Muscle layer of duodenum (tissue), 2 donors: ENCODE data around the gene TRAF3.

Source experiments
- H3K27ac ChIP-seq: one replicate; pipeline ENCODE4 v1.7.0; 2013; ENCODE audit warnings: mild to moderate bottlenecking, low read length
- H3K27me3 ChIP-seq: one replicate; pipeline ENCODE4 v1.7.0; 2013; ENCODE audit warnings: low read depth, mild to moderate bottlenecking, control low read depth, low read length
- H3K36me3 ChIP-seq, 2 donors: one replicate each; pipeline ENCODE4 v1.7.0; 2013; ENCODE audit warnings: low read length in 2 of 2, control low read depth in 1 of 2, mild to moderate bottlenecking in 1 of 2; ENCODE audit not compliant: insufficient read depth in 2 of 2, control insufficient read depth in 1 of 2
- H3K4me1 ChIP-seq, 2 donors: one replicate each; pipeline ENCODE4 v1.7.0; 2013; ENCODE audit warnings: low read length in 2 of 2, mild to moderate bottlenecking in 2 of 2, control low read depth in 1 of 2, moderate library complexity in 1 of 2; ENCODE audit not compliant: insufficient read depth in 2 of 2, control insufficient read depth in 1 of 2
- H3K4me3 ChIP-seq, 2 donors: one replicate each; pipeline ENCODE4 v1.7.0; 2013; ENCODE audit warnings: low read length in 2 of 2, low read depth in 1 of 2, mild to moderate bottlenecking in 1 of 2
- H3K9me3 ChIP-seq, 2 donors: one replicate each; pipeline ENCODE4 v1.7.0; 2013; ENCODE audit warnings: low read length in 2 of 2, control low read depth in 1 of 2, mild to moderate bottlenecking in 1 of 2; ENCODE audit not compliant: control insufficient read depth in 1 of 2
- donor health status: healthy.

The TRAF3 gene

GRCh38 chr14:102943979-102944378 is 166.7 kb downstream of the TRAF3 start:
- Histone ChIP-seq H3K27ac (no peak overlapping the region), H3K9me3 (no peaks in the 10 kb centered on the region), H3K4me3 (no peak overlapping the region), H3K27me3 (no peaks in the 10 kb centered on the region), H3K4me1 (peaks cover 0 to 22% of the 10 kb centered on the region in 2 donors), H3K36me3 (peaks cover 41 to 90% of the 10 kb centered on the region in 2 donors)

- Histone ChIP-seq H3K27me3 (no peaks in the 10 kb centered on the region), H3K4me1 (peaks cover 0 to 28% of the 10 kb centered on the region in 2 donors), H3K27ac (no peak overlapping the region)
Measured at GRCh38 chr14:102944448-102945330, 167.4 kb downstream of the TRAF3 start.

DNA sequence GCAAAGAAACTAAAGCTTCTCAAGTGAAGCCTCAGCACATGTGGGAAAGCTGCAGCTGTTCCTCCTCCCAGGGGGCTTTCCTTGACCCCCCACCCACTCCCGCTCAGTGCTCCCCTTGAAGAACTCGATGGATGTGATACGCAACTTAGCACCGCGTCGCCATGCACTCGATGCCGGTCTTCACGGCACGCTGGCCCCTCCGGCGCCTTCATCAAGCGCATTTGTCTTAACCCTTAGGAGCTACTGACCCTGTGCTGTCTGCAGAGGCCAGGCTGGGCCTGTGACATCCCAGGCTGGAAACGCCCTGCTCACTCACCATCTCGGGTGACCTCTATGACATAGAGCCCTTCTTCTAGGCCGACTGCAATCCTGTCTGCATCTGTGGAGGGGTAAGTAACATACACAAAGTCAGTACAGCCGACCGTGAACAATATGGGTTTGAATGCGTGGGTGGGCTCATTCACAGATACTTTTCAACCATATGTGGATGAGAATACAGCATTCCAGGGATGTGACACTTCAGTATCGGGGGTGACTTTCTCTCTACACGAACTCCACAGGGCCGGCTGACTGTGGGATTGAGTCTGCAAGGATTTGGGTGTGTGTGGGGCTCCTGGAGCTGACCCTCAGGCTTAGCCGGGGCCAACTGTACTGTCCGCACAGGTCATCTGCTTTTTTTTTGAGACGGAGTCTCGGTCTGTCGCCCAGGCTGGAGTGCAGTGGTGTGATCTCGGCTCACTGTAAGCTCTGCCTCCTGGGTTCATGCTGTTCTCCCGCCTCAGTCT is 168.3 kb downstream of the TRAF3 start:
- Histone ChIP-seq H3K27ac (no peak overlapping the region), H3K4me1 (peaks cover 0 to 28% of the 10 kb centered on the region in 2 donors), H3K36me3 (peaks cover 55 to 92% of the 10 kb centered on the region in 2 donors), H3K9me3 (no peaks in the 10 kb centered on the region), H3K4me3 (no peak overlapping the region), H3K27me3 (no peaks in the 10 kb centered on the region)

More at GRCh38 chr14:102944448-102945330, 167.4 kb downstream of the TRAF3 start:
- H3K9me3 ChIP-seq: no peaks in the 10 kb centered on the region
- H3K36me3 ChIP-seq: peaks cover 48 to 90% of the 10 kb centered on the region in 2 donors
- no peak overlapping the region for H3K4me3 ChIP-seq

DNA sequence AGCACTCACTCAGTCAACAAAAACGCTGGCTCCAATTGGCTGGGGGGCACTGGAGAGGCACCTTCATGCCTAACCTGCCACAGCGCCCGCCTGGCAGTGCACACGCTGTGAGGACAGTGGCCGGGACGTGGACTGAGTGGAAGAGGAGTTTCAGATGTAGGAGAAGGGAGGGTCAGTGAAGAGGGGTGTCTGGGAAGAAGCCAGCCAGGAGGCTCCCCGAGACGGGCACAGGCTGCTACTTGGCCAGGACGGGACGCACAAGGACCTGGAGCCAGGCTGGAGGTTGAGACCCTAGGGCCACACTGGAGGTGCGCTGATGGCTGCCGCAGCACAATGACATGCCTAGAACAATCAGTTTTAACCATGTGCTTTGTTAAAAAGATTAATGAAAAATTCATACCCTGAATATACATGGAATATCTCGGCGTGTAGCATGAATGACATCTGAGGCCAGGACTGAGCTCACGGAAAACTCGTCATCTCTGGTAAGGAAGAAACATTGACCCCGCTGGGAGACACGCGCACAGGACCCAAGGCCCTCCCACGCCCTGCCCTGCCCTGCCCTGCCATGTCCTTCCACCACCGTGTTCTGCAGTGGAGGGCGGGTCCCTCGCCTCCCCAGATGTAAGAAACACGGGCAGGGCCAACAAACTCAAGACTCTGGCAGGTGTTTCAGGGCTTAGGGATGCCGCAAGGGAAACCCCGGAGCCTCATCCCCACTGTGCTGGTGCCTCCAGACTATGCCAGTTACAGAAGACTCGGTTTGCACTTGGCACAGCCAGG is 170.3 kb downstream of the TRAF3 start:
- H3K4me3 ChIP-seq: no peak overlapping the region
- peaks cover 62 to 89% of the 10 kb centered on the region in 2 donors for H3K36me3 ChIP-seq
- peaks cover 0 to 13% of the 10 kb centered on the region in 2 donors for H3K4me1 ChIP-seq
- H3K27me3 ChIP-seq: no peaks in the 10 kb centered on the region
- no peak overlapping the region for H3K27ac ChIP-seq
- H3K9me3 ChIP-seq: no peaks in the 10 kb centered on the region

DNA sequence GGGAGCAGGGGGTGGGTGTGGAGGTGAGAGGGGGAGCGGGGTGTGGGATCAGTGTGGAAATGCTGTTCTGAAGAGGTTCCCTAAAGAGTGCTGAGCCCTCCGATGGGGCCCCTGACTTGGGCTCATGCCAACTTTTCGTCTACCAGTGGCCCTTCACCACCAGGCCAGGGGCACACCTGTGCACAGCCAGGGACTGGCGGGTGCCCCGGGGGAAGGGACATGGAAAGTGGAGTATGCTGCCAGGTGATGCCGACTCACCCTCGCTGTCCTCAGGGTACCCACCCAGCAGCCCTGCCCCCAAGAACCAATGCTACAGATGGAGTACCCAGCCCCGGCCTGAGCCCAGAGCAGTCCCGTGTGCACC is 171.4 kb downstream of the TRAF3 start:
- peaks cover 67 to 90% of the 10 kb centered on the region in 2 donors for H3K36me3 ChIP-seq
- peaks cover 0 to 13% of the 10 kb centered on the region in 2 donors for H3K4me1 ChIP-seq
- H3K4me3 ChIP-seq: no peak overlapping the region
- no peaks in the 10 kb centered on the region for H3K9me3 ChIP-seq
- H3K27me3 ChIP-seq: no peaks in the 10 kb centered on the region
- no peak overlapping the region for H3K27ac ChIP-seq

- Histone ChIP-seq H3K4me3 (no peak overlapping the region), H3K4me1 (peaks cover 0 to 13% of the 10 kb centered on the region in 2 donors), H3K36me3 (peaks cover 64 to 90% of the 10 kb centered on the region in 2 donors)
Measured at GRCh38 chr14:102949062-102949800, 172.0 kb downstream of the TRAF3 start.

DNA sequence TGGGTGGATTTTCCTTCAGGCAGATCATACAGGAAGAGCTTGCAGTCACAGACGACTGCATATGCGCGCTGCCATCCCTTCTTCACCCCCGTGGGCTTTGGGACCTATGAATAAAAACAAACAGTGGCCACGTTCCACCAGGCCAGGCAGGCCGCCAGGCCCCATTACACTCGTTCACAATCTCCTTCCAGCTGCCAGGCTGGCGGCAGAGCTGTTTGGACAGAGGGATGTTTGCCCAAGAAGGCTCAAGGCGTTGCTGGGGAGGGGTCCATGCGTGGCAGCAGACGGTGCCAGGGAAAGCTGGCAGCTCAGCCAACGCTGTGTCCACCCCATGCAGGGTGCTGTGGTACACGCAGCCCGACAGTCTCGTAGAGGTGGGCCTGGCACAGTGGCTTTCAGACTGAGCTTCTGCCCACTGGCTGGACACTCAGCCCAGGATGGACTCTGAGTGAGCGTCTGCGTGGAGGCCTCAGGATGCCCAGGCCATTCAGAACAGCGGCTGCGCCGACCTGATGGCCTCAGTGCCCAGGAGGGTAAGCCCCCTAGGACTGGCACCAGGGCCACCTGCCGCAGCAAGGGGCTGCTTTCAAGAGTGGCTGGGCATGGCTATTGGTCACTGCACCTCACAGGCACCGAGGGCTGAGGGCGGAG is 172.7 kb downstream of the TRAF3 start:
- Histone ChIP-seq H3K9me3 (no peaks in the 10 kb centered on the region), H3K4me3 (no peak overlapping the region), H3K27ac (no peak overlapping the region), H3K36me3 (peaks cover 69 to 90% of the 10 kb centered on the region in 2 donors), H3K4me1 (peaks cover 0 to 13% of the 10 kb centered on the region in 2 donors), H3K27me3 (no peaks in the 10 kb centered on the region)

More at GRCh38 chr14:102949062-102949800, 172.0 kb downstream of the TRAF3 start:
- Histone ChIP-seq H3K27me3 (no peaks in the 10 kb centered on the region), H3K27ac (no peak overlapping the region), H3K9me3 (no peaks in the 10 kb centered on the region)

- H3K27me3 ChIP-seq: no peaks in the 10 kb centered on the region
- no peak overlapping the region for H3K4me3 ChIP-seq
- H3K36me3 ChIP-seq: peaks cover 66 to 81% of the 10 kb centered on the region in 2 donors
- H3K4me1 ChIP-seq: peaks cover 0 to 19% of the 10 kb centered on the region in 2 donors
- no peak overlapping the region for H3K27ac ChIP-seq
- no peaks in the 10 kb centered on the region for H3K9me3 ChIP-seq
Measured at GRCh38 chr14:102951034-102951433, 173.8 kb downstream of the TRAF3 start.

- no peaks in the 10 kb centered on the region for H3K27me3 ChIP-seq
- no peak overlapping the region for H3K27ac ChIP-seq
- peaks cover 0 to 25% of the 10 kb centered on the region in 2 donors for H3K4me1 ChIP-seq
- peaks cover 66 to 80% of the 10 kb centered on the region in 2 donors for H3K36me3 ChIP-seq
- no peak overlapping the region for H3K4me3 ChIP-seq
- H3K9me3 ChIP-seq: no peaks in the 10 kb centered on the region
Measured at GRCh38 chr14:102951799-102952198, 174.6 kb downstream of the TRAF3 start.

GRCh38 chr14:102952276-102952675 is 175.0 kb downstream of the TRAF3 start:
- H3K27ac ChIP-seq: no peak overlapping the region
- H3K4me1 ChIP-seq: peaks cover 0 to 25% of the 10 kb centered on the region in 2 donors
- H3K4me3 ChIP-seq: no peak overlapping the region
- H3K9me3 ChIP-seq: no peaks in the 10 kb centered on the region
- peaks cover 63 to 79% of the 10 kb centered on the region in 2 donors for H3K36me3 ChIP-seq
- no peaks in the 10 kb centered on the region for H3K27me3 ChIP-seq
